HG02763 (cell line): ENCODE results near the gene AXIN2.

Experiments used
- ATAC-seq: cut with Tn5 transposase; IDR thresholded peaks from one replicate; pipeline ENCODE4 v1.9.1; 2021; ENCODE audit warnings: mild to moderate bottlenecking, moderate library complexity; ENCODE audit not compliant: unreplicated experiment

The AXIN2 gene, protein sequence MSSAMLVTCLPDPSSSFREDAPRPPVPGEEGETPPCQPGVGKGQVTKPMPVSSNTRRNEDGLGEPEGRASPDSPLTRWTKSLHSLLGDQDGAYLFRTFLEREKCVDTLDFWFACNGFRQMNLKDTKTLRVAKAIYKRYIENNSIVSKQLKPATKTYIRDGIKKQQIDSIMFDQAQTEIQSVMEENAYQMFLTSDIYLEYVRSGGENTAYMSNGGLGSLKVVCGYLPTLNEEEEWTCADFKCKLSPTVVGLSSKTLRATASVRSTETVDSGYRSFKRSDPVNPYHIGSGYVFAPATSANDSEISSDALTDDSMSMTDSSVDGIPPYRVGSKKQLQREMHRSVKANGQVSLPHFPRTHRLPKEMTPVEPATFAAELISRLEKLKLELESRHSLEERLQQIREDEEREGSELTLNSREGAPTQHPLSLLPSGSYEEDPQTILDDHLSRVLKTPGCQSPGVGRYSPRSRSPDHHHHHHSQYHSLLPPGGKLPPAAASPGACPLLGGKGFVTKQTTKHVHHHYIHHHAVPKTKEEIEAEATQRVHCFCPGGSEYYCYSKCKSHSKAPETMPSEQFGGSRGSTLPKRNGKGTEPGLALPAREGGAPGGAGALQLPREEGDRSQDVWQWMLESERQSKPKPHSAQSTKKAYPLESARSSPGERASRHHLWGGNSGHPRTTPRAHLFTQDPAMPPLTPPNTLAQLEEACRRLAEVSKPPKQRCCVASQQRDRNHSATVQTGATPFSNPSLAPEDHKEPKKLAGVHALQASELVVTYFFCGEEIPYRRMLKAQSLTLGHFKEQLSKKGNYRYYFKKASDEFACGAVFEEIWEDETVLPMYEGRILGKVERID

GRCh38 chr17:65561452-65562205 is at the start of gene AXIN2:
AXIN2 (minus strand) TSS chr17:65561648; CDS start chr17:65558620, 3,028 bp downstream.
- ATAC-seq: peak; percentile 86

DNA sequence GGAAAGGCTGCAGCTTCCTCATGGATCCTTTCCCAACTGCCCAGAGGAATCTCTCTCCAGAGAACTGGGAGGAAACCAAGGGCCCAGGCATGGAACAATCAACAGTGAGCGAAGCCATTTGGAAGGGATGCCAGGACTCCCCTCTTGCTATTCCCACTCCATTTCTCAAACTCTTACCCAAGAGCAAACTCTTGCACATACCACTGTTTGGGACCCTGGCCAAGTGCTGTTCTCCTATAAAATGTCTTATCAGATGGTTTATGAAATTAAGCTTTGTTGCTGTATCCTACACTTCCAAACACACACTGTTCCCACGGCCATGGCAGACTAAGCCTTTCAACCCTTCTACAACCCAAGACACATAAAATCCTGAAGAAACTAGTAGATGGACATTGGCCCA is 48.3 kb upstream of the AXIN2 start:
- no peak for ATAC-seq

DNA sequence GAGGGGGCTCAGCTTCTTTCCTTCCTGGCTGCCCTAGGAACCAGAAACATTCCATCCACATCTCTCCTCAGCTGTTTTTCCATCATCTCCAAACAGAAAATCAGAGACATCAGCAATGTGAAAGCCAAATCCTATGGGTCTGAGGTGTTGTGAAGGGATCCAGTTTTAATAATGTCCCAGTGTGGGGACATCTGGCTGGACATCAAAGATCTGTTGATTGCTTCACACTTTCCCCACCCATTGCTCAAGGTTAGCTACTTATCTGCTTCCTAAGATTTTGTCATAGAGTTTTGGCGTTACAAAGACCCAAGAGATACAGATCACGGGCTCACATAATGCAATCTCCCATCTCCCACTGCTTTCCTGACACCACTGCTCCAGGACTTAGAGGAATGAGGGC is 47.8 kb upstream of the AXIN2 start:
- ATAC-seq: no peak

DNA sequence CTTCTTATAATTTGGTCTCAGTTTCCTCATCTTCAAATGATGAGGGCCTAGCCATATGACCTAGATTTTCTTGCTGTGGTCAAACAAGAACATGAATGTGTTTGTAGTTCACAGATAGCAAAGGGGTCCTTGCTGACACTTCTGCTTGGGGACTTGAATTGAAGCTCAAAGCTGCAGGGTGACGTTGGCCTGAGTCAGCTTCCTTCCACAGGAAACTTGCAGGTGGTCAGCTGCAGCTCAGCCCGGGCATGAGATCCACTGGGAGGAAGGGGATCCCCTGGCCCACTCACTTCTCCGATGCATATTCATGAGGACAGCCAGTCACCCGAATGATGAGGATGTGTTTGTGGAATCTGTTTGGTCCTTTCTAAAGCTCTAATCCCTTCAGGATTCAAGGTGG is 42.6 kb upstream of the AXIN2 start:
- ATAC-seq: no peak

- ATAC-seq: no peak
Observed at GRCh38 chr17:65601881-65602280, 40.4 kb upstream of the AXIN2 start.

GRCh38 chr17:65601145-65601544 is 39.7 kb upstream of the AXIN2 start:
- ATAC-seq: no peak

DNA sequence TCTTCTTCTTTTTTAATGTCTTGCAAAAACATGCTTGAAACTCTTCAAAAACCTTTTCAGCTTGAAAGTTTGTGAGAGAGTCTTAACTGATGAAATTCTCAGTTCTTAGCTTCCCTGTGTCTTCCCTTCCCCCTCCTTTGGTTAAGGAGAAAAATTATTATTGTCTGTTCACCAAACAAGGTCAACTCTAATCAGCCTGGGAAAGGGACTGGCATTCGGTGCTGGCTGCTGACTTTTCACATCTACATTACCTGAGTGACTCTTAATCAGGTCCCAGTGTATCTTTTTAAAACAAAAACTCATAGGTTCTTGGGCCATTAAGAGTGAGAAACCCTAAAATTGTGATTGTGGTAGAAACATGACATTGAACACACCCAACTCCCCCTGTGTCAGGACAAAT is 39.1 kb upstream of the AXIN2 start:
- ATAC-seq: no peak

GRCh38 chr17:65599650-65600049 is 38.2 kb upstream of the AXIN2 start:
- ATAC-seq: no peak

- no peak for ATAC-seq
Observed at GRCh38 chr17:65598746-65599145, 37.3 kb upstream of the AXIN2 start.

DNA sequence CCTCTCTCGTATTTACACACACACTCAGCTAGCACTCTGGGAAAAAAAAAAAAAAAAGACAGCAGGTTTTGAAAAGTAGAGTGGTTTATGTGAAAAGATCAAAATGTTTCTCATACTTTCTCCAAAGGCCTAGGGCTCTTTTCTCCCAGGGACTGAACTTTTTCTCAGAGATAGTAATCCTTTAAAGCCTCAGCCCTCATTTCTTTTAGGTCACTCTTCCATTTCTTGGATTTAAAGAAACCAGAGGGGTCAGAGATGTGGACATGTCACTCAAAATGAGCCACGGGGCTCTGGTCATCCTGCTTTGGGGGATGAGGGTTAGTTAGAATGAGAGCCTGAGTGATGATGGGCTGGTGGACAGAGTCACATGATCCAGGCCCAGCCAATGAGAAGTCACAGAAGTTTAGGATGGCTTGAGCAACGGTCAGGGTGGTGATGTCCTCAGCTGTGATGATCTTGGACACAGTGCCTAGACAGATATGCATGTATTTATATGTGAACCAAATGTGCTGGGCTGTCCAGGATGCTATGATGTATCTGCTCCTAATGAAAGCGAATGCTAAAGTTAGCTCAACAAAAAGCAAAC is 33.7 kb upstream of the AXIN2 start:
- ATAC-seq: no peak

- ATAC-seq: no peak
Observed at GRCh38 chr17:65593855-65594845, 32.7 kb upstream of the AXIN2 start.

GRCh38 chr17:65593092-65593854 is 31.8 kb upstream of the AXIN2 start:
- no peak for ATAC-seq

DNA sequence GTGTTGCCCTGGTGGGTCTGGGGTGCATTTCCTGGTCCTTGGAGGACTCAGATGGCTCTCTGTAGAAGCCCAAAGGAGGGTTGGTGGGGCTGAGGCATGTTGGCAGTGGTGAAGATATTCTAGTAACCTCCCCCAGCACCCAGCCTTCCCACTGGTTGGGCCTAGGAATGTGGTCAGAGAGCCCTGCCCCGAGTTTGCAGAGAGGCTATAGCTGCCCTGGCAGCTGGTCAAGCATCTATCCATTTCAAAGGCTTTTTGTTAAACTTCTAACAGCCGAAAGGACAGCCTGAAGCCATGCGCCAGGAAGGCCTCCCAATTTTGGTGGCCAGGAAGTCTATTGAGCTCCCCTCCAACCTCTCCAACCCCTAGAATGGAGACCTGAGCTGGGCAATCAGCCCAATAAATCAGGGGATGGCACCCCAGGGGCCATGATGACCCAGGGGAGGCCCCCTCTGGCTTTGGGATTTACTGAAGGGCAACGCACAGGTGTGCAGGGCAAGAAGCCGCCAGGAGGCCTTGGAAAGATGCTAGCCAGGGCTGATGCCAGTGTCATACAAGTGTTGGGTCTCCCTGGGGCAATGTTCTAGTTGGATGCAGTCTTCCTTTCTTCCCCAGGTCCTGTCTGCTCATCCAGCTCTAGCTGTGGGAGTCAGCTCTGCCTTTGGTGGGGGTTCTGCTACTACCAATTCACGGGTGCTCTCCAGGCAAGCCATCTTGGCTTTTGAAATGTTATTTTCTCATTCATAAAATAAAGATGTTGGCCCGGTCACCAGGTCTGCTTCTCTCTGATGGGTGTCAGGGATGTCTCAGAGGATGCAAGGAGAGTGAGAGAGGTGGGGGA is 30.9 kb upstream of the AXIN2 start:
- ATAC-seq: no peak

- no peak for ATAC-seq
Observed at GRCh38 chr17:65589321-65589720, 27.9 kb upstream of the AXIN2 start.

DNA sequence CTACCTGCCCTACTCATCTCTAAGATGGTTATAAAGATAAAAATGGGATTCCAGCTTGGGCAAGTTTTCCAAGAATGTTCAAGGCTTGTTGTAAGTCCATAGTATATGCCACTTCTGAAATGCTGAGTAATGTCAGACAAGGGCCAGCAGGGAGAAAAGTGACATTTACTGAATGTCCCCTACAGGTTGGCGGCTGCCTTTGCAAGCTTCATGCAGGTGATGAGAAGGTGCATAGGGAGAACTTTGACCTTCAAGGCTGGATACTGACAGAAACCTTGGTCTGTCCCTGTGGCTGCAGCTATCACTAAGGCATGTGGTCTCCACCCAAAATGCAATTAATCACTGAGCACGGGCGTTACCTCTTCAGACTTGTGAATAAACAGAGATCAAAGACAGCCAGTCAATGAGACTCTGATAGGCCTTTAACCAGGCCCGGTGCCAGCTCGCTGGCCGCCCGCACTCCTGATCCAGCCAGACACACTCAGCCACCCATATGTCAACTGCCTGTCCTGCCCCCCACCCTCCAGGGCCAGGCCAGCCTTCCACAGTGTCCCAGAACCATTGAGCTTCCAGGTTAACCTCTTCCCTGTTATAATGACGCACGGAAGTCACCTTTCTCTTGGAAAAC is 26.8 kb upstream of the AXIN2 start:
- ATAC-seq: no peak

- ATAC-seq: no peak
Observed at GRCh38 chr17:65587534-65588180, 26.2 kb upstream of the AXIN2 start.

DNA sequence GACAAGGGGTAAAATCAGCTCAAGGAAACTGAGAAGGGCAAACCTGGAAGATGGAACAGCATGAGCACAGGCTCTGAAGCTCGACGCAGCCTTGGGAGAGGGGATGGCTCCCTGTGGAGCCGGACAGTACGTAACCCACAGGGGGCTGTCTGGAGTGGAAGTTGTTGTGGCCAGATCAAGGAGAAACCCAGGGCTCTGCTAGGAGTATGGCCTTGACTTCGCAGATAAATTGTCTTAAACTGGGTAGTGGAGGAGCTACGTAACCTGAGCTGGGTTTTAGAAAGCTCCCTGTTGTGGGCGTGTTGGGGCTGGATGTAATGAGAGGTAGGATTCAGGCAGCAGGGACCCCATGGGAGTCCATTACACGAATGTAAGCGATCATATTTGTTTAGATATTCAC is 25.5 kb upstream of the AXIN2 start:
- no peak for ATAC-seq
